ENCODE data around the gene TOMM20.
"Not testable (repeated sequence)": the region's sequence is repeated elsewhere in the genome, so short reads cannot be mapped to it uniquely, and the experiment has no call there.

The TOMM20 gene

DNA sequence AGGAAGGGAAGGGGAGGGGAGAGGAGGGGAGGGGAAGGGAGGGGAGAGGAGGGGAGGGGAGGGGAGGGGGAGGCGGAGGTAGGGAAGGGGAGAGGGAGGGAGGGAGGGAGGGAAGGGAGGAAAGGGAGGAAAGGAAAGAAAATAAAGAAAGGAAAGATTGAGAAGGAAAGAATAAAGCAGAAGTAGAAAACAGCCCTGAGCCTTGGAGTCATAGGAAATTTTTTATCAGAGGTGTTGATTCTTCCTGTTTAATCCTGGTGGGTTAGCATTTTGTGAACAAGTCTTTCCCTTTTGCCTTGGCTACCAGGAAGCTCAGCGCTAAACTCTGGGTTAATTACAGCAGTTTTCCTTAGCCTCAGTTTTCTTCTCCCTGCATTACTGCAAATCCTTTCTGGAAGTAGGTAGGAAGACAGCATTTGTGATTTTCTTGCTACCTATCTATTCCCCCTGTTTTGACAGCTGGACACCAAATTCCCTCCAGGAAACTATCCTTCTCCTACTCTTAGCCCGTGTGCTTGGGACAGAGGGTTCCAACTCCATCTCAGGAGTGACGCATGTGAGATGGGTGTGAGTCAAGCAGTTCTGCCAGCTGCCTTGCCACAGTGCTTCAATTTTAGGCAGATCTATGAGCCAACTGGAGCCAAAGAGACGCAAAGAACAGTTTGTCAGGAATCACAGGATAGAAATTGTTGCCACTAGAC is 26.9 kb downstream of the TOMM20 start:
- DNase-seq (ENCODE audit: low spot score): no peak

DNA sequence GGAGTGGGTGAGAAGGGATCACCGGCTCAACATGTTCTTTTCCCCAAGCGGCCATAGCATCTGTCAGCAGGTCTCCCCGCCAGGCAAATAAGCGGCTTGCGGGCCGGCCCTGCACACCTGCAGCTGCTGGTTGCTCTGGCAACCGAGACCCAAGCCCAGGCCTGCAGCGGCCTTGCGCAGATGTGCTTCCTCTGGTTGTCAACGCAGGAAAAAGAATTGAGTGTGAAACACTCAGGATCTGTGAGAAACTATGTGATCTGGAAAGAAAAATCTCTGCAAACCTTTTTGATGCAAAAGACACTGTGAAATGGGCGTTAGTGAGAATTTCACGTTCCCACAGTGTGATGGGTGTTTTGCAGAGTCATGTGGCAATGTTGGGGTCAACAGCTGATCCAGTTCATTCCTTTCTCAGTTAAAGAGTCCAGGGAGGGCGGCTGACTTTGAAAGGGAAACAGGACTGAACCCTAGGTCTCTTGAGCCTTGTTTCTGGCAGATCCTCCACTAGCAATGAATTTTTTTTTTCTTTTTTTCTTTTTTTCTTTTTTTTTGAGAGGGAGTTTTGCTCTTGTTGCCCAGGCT is 28.4 kb downstream of the TOMM20 start:
- DNase-seq (ENCODE audit: low spot score): no peak

DNA sequence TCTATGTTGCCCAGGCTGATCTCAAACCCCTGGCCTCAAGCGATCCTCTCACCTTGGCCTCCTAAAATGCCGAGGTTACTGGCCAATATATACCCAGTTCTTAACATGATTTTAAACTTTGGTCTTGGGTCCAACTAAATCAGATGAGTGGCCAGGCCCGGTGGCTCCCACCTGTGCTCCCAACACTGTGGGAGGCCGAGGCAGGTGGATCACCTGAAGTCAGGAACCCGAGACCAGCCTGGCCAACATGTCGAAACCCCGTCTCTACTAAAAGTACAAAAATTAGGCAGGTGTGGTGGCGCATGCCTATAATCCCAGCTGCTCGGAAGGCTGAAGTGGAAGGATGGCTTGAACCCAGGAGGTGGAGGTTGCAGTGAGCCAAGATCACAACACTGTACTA is 29.6 kb downstream of the TOMM20 start:
- no peak for DNase-seq (ENCODE audit: low spot score)

DNA sequence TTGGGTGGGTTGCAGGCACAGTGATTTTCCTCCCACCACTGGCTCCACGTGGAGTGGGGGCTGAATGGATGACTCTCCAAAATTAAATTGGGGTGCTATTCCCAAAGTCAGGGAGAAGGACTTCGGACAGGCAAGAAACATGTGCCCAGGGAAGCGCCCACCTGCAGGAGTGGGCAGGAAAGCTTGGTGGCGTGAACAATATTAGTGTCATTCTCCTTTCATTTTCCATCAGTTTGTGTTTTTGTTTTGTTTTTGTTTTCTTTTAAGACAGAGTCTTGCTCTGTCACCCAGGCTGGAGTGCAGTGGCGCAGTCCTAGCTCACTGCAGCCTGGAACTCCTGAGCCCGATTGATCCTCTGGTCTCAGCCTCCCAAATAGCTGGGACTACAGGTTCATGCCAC is 30.1 kb downstream of the TOMM20 start:
- no peak for DNase-seq (ENCODE audit: low spot score)

DNA sequence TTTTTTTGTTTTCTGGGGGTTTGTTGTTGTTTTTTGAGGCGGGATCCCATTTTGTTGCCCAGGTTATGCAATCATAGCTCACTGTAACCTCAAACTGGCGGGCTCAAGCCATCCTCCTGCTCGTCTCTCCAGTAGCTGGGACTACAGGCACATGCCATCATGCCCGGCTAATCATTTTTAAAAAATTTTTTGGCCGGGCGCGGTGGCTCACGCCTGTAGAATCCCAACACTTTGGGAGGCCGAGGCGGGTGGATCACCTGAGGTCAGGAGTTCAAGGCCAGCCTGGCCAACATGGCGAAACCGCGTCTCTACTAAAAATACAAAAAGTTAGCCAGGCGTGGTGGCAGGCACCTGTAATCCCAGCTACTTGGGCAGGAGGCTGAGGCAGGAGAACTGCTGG is 31.1 kb downstream of the TOMM20 start:
- not testable (repeated sequence) for DNase-seq (ENCODE audit: low spot score)

DNA sequence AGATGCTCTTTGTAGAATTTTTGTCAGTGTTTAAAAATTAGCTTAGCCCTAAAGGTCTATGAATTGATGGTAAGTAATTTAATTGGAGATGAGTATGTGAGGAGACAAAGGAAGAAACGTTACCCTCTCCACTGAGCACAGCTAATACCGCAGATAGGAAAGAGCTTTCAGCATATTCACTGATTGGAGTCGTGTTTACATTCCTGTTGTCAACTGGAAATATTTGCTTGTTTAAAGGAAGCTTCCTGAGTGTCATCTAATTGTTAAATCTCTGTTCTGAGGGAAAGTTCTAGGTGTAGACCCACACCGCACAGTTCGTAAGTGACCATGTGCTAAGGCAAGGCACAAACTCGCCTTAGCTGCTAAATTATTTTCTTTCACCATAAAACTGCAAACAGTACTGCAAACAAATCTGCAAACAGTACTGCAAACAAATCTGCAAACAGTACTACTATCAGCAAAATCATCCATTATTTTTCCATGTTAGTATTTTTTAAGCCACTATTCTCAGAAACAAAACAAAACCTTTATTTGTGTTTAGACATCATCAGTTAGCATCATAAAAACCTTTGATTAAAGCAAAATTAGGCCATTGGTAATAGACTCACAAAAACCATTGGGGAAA is 32.6 kb downstream of the TOMM20 start:
- no peak for DNase-seq (ENCODE audit: low spot score)

DNA sequence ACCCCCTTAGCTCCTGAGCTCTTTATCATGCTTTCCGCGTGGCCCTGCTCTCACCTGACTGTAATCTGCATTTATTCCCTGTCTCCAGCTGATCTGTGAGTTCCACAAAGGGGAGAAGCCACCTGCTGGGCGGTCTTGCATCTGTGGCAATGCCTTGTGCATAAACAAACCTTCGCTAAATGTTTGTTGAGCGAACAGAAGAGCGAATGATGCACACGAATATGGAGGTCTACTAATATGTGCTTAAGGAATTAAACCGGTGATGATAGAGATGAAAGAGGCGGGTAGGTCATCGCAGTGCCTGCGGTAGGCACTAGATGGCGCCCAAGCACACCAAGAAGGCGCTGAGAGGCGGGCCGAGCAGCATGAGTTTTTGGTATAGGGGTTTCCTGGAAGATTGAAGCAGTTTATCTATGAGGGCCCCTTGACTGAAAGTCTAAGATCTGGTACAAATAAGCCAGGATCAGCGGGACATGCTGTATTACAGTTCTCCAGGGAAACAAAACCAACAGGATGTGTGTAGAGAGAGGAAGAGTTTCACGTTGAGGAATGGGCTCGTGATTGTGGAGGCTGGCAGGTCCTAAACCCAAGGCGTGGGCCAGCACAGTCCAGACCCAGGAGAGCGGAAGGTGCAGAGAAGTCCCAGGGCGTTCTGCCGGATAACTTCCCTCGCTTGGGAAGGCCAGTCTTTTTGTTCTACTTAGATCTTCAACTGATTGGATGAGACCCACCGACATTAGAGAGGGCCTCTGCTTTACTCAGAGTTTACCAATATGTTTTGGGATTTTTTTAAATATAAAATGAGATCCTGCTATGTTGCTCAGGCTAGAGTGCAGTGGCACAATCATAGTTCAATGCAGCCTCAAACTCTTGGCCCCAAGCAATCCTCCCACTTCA is 34.7 kb downstream of the TOMM20 start:
- peak; percentile 77 for DNase-seq (ENCODE audit: low spot score)

DNA sequence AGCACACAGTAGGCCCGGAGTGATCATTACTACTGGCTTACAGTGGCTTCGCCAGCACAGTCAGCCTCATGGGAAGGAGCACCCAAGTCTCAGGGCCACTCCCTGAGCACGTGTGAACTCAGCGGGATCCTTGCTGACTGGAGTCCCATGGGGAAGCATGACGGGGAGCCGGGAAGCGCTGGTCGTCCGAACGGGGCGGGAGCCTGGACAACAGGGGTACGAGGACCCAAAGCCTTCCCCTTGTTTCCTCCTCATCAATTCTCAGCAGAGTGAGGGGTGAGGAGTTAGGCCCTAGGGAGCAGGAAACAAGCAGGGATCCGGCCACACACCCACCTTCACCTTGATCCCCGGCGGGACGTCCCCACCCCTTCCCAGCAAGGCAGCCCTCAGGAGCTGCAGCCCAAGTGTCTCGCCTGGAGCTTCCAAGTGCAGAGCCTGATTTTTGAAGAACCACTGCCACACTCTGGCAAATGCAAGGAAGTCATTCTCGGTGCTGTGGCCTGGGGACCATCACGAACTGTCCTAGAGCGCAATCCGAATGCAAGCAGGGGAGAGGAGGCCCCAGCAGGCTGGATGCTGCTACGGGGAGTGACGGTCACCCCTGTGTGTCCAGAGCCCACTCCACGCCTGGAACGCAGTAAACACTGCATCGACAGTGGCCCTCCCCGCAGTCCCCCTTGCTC is 35.5 kb downstream of the TOMM20 start:
- DNase-seq (ENCODE audit: low spot score): peak; percentile 58

DNA sequence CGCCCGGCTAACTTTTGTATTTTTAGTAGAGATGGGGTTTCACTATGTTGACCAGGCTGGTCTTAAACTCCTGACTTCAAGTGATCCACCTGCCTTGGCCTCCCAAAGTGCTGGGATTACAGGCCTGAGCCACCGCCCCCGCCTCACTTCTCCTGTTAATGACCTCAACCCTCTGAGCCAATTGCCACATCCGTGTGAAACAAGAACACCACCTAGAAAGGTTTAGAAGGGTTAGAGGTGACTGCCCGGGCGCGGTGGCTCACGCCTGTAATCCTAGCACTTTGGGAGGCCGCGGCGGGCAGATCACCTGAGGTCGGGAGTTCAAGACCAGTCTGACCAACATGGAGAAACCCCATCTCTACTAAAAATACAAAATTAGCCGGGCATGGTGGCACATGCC is 36.2 kb downstream of the TOMM20 start:
- DNase-seq (ENCODE audit: low spot score): not testable (repeated sequence)

DNA sequence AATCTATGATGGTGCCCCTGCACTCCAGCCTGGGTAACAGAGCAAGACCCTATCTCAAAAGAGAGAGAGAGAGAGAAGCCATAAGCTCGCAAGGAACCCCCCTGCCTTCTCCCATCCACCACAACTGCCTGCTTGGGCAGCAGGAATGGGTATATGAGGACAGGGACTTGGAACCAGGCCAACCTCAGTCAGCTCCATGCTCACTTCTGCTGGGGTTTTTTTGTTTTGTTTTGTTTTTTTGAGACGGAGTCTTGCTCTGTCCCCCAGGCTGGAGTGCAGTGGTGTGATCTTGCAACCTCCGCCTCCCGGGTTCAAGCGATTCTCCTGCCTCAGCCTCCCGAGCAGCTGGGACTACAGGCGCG is 36.6 kb downstream of the TOMM20 start:
- DNase-seq (ENCODE audit: low spot score): not testable (repeated sequence)

DNA sequence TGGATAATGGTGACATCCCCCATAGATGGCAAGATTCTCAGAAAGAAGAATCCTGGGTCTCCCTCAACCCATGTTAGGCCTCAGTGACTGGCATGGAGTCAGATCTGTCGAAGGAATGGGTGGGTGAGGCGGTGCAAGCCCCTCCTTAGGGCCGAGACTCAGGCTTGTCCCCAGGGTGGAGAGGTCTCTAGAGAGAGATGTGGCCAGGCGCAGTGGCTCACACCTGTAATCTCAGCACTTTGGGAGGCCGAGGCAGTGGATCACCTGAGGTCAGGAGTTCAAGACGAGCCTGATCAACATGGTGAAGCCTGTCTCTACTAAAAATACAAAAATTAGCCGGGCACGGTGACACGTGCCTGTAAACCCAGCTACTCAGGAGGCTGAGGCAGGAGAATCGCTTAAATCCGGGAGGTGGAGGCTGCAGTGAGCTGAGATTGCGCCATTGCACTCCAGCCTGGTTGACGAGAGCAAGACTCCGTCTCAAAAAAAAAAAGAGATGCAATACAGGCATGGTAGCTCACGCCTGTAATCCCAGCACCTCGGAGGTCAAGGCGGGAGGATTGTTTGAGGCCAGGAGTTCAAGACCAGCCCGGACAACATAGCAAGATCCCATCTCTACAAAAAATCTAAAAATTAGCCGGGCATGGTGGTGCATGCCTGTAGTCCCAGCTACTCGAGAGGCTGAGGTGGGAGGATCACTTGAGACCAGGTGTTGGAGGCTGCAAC is 37.2 kb downstream of the TOMM20 start:
- DNase-seq (ENCODE audit: low spot score): not testable (repeated sequence)

DNA sequence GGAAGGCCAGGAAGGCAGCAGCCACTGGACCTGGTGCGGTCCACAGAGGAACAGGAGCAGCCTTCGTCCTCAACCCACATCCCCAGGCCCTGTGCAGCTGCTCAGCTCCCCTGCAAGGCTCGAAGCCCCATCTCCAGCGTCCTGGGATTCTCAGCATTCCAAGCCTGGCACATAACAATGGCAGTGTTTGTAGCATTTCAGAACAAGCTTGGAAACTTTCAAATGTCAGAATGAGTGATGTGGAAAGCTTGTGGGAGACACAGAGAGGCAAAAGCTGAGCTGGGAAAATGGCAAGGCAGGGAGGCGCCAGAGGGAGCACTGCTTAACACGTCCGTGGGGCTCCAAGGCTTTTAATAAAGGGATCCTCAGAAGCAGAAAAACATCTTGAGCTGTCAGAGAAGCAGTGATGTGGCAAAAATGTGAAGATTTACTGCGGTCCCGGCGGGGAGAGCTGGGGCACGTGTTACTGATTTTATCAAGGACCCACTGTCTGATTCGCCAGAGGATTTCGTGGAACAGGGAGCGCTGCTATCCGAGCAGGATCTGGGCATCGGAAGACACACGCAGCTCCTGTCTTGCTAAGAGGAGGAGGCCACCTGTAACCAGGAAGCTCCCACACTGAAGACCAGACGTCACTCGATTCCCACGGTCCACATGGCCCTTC is 38.1 kb downstream of the TOMM20 start:
- DNase-seq (ENCODE audit: low spot score): no peak

DNA sequence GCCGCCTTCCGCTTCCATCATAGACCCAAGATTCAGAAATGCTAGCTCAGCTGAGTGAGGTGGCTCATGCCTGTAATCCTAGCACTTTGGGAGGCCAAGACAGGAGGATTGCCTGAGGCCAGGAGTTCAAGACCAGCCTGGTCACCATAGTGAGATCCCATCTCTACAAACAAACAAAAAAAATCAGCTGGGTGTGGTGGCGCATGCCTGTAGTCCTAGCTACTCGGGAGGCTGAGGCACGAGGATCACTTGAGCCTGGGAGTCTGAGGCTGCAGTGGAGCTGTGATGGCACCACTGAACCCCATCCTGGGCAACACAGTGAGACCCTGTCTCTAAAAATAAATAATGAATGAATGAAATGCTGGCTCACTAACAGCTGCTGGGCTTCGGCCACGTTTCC is 39.7 kb downstream of the TOMM20 start:
- no peak for DNase-seq (ENCODE audit: low spot score)

DNA sequence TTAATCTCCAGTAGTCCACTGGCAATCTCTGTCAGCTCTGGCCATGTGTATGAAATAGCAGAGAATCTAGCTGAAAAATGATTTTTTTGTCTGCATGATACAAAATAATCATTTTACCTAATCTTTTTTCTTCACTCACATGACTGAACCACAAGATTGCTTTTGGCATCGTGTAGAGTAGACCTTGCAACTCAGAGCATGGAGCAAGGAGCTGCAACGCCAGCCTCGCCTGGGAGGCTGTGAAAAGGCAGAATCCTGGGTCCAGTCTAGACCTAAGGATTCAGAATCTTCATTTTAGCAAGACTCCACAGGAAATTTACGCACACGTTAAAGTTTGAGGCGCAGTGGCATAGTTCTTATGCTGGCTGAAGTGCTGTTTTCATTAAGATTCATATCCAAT is 40.2 kb downstream of the TOMM20 start:
- no peak for DNase-seq (ENCODE audit: low spot score)

DNA sequence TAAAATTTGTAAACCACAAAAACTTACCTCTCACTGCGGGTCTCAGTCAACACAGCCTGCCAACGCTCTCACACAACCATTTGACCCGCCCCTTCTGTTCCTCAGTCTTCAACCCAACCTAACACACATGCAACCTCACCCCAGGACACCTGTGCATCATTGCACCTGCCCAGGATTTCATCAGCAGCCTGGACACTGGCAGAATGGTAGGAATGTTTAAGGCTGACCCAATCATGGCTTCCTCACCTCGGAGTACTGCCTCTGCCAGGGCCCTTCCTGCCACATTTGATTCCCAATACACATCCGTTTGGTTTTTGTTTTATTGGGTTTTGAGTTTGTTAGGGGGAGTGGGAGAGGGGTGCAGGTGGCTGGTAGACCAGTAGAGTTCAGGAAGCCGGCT is 40.7 kb downstream of the TOMM20 start:
- no peak for DNase-seq (ENCODE audit: low spot score)

DNA sequence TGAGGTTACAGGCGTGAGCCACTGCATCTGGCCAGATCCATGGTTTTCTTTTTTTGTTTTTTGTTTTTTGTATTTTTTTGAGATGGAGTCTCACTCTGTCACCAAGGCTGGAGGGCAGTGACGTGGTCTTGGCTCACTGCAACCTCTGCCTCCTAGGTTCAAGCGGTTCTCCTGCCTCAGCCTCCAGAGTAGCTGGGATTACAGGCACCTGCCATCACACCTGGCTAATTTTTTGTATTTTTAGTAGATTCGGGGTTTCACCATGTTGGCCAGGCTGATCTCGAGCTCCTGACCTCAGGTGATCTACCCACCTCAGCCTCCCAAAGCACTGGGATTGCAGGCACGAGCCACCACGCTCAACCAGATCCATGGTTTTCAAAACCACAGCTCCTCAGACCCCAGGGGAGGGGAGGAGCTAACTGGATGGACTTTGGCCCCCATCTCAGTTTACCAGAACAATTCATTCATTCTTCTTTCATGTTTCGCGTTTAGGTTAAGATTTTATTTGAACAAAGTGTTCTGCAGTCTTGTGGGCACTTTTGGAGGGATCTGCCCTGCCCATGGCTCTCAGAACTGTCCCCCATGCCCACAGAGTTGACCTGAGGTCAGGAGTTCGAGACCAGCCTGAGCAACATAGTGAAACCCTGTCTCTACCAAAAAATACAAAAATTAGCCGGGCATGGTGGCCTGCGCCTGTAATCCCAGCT is 43.1 kb downstream of the TOMM20 start:
- not testable (repeated sequence) for DNase-seq (ENCODE audit: low spot score)

DNA sequence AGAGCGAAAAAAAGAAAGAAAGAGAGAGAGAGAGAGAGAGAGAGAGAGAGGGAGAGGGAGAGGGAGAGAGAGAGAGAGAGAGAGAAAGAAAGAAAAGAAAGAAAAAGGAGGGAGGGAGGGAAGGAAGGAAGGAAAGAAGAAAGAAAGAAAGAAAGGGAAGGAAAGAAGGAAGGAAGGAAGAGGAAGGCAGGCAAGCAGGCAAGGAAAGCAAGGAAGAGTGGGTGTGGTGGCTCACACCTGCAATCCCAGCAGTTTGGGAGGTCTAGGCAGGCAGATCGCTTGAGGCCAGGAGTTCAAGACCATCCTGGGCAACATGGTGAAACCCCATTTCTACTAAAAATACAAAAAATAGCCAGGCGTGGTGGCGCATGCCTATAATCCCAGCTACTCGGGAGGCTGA is 47.8 kb downstream of the TOMM20 start:
- not testable (repeated sequence) for DNase-seq (ENCODE audit: low spot score)

DNA sequence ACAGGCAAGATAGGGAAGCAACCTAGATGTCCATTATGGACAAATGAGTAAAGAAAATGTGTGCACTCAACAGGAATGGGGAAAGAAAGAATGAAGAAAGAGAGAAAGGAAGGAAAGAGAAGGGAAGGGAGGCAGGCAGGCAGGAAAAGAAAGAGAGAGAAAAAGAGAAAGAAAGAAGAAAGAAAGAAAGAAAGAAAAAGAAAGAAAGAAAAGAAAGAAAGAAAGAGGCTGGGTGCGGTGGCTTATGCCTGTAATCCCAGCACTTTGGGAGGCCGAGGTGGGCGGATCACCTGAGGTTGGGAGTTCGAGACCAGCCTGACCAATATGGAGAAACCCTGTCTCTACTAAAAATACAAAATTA is 48.4 kb downstream of the TOMM20 start:
- not testable (repeated sequence) for DNase-seq (ENCODE audit: low spot score)

DNA sequence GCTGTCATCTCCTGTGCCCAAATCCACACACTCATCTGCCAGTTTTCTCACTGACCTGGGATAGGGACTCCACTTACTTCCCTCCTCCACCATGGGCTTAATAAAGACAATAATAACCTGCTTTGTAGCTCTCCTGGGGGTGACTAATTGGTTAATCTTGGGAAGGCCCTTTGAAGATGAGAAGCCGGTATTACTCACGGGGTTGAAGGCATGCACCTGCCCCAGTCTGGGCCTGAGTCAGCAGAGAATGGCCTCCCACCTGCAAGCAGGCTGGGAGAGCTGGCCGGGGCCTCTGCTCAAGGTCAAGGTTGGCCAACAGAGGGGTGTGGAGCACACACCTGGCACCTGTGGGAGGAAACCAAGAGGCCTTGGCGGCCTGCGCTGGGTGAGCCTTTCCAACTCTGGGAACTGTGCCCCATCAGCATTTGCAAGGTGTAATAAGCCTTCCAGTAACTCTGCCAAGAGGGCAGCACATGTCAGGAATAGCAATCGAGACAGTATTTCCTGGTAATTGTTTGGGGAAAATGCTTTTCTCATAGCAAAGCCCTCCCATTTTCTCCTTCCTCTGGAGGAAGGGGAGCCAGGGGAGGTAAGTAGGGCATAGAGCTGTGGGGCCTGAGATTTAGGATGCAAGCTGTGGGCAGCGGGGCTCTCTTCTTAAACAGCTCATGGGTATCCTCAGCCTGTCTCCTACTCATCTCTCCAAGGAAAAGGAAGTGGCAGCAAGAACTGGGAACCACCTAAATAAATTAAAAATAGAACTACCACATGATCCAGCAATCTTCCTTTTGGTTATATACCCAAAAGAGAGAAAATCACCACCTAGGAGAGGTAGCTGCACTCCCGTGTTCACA is 49.0 kb downstream of the TOMM20 start:
- DNase-seq (ENCODE audit: low spot score): no peak
